HepG2 (cell line): ENCODE measurements around the gene TBXAS1. TPM values are rescaled to one million over a fixed set of nuclear protein-coding genes. Genes with fewer than 3 reads are reported as not detected.

Source experiments
- ATAC-seq: fragments of 200-7000 bp; cut with Tn5 transposase; 3 replicates; pipeline ENCODE4 v1.9.1; 2020; ENCODE audit warnings: mild to moderate bottlenecking, moderate library complexity
- BruUV-seq: library from RNA; stranded (reverse); fragments of 400-500 nt; replicated peaks from 2 replicates; lab custom pipeline; 2021; lab: Mats Ljungman, UMichigan
- CTCF ChIA-PET: fragments of 300-600 bp; formaldehyde crosslinking; extraction: SDS; loops from one replicate; lab custom pipeline; 2021; ENCODE audit warnings: low total read pairs, inconsistent platforms, low intra/inter-chr PET ratio; lab: Yijun Ruan, JAX
- POLR2A ChIA-PET: fragments of 350-600 bp; sonication (Branson Sonifier 250); formaldehyde crosslinking; loops from one replicate; lab custom pipeline; 2020; ENCODE audit warnings: antibody characterized with exemption, inconsistent platforms; lab: Yijun Ruan, JAX
- DNase-seq: peaks from one replicate; pipeline ENCODE4 v3.0.0-alpha.2; 2015; ENCODE audit warnings: low spot score
- FAIRE-seq: peaks from 3 replicates; lab custom pipeline; 2011; peaks lifted over from hg19 to GRCh38; lab: Jason Lieb, UNC
- H2AFZ ChIP-seq: one replicate; pipeline ENCODE4 v1.6.1; 2011; ENCODE audit warnings: low read length, inconsistent platforms
- H3K27ac ChIP-seq: fragments of 300-600 bp; 3 replicates; pipeline ENCODE4 v1.8.0; 2011; ENCODE audit warnings: mixed run types, mild to moderate bottlenecking, mixed read lengths, low read length, inconsistent platforms; ENCODE audit not compliant: insufficient read depth; ENCODE audit errors: extremely low read length
- H3K27me3 ChIP-seq, 2 experiments: fragments of 200-600 bp in 1 of 2; 2 replicates in 1 of 2; 3 replicates in 1 of 2; pipeline versions ENCODE4 v1.6.0 to v1.8.0; 2011; ENCODE audit warnings: low read length in 2 of 2, mild to moderate bottlenecking in 2 of 2, moderate library complexity in 2 of 2, inconsistent platforms in 1 of 2; ENCODE audit not compliant: insufficient read depth in 2 of 2, control insufficient read depth in 1 of 2
- H3K36me3 ChIP-seq, 2 experiments: fragments of 200-600 bp in 1 of 2; replicated peaks in 1 of 2; 2 replicates in 1 of 2; 3 replicates in 1 of 2; pipeline versions ENCODE4 v1.5.1 to v1.8.0; 2011; ENCODE audit warnings: low read length in 2 of 2, inconsistent platforms in 1 of 2; ENCODE audit not compliant: insufficient read depth in 2 of 2, control insufficient read depth in 1 of 2
- H3K4me1 ChIP-seq: 2 replicates; pipeline ENCODE4 v1.5.1; 2012; ENCODE audit warnings: low read length, inconsistent platforms; ENCODE audit not compliant: insufficient read depth
- H3K4me2 ChIP-seq: 2 replicates; pipeline ENCODE4 v1.6.0; 2011; ENCODE audit warnings: low read depth, low read length, inconsistent platforms
- H3K4me3 ChIP-seq, 3 experiments: fragments of 200-600 bp in 1 of 3; sonication (generic), shearing (Covaris generic) in 1 of 3; replicated peaks in 1 of 3; 2 replicates each; pipeline ENCODE4 v1.5.1; 2011 to 2016; ENCODE audit warnings: low read length in 3 of 3, inconsistent platforms in 2 of 3, low read depth in 2 of 3, mild to moderate bottlenecking in 2 of 3, control low read depth in 1 of 3, mixed read lengths in 1 of 3; ENCODE audit not compliant: insufficient read depth in 1 of 3
- H3K79me2 ChIP-seq: one replicate; pipeline ENCODE4 v1.6.1; 2011; ENCODE audit warnings: low read length, inconsistent platforms; ENCODE audit not compliant: insufficient read depth
- H3K9ac ChIP-seq: 2 replicates; pipeline ENCODE4 v1.6.0; 2011; ENCODE audit warnings: mild to moderate bottlenecking, low read depth, low read length, inconsistent platforms; ENCODE audit not compliant: insufficient read depth
- H3K9me3 ChIP-seq: 2 replicates; pipeline ENCODE4 v1.5.1; 2012; ENCODE audit warnings: mild to moderate bottlenecking, low read length
- H4K20me1 ChIP-seq: 2 replicates; pipeline ENCODE4 v1.6.0; 2011; ENCODE audit warnings: inconsistent platforms, mild to moderate bottlenecking, low read length, moderate library complexity; ENCODE audit not compliant: insufficient read depth
- ELF3 ChIP-seq: IDR thresholded peaks from 2 replicates; pipeline ENCODE4 v1.6.1; 2016; ENCODE audit warnings: missing genetic modification reagents, missing compliant biosample characterization
- FOXA1 ChIP-seq, 2 experiments: fragments of 450-650 bp in 1 of 2; sonication (generic) in 1 of 2; formaldehyde crosslinking in 1 of 2; IDR thresholded peaks; 2 replicates each; pipeline versions ENCODE4 v1.4.0 to v1.6.1; 2016 to 2020; ENCODE audit warnings: missing genetic modification reagents in 1 of 2
- HMGXB3 ChIP-seq: sonication (generic); formaldehyde crosslinking; IDR thresholded peaks from 2 replicates; pipeline ENCODE4 v1.4.0; 2020; ENCODE audit warnings: missing genetic modification reagents, borderline replicate concordance
- HOXA3 ChIP-seq: sonication (generic); formaldehyde crosslinking; IDR thresholded peaks from 2 replicates; pipeline ENCODE4 v1.5.0; 2020; ENCODE audit warnings: missing genetic modification reagents
- MXI1 ChIP-seq: IDR thresholded peaks from 3 replicates; pipeline ENCODE4 v1.6.1; 2012; ENCODE audit warnings: low read depth, low read length, inconsistent platforms, borderline replicate concordance
- NFKB2 ChIP-seq: sonication (generic); formaldehyde crosslinking; IDR thresholded peaks from 2 replicates; pipeline ENCODE4 v1.4.0; 2020; ENCODE audit warnings: missing genetic modification reagents, borderline replicate concordance
- REL ChIP-seq: sonication (generic); formaldehyde crosslinking; conservative IDR thresholded peaks from 2 replicates; pipeline ENCODE4 v1.8.0; 2022; ENCODE audit warnings: mild to moderate bottlenecking, missing genetic modification reagents, moderate library complexity
- TCF12 ChIP-seq, 2 experiments: fragments of 450-650 bp in 1 of 2; sonication (generic) in 1 of 2; formaldehyde crosslinking in 1 of 2; IDR thresholded peaks; 2 replicates each; pipeline versions ENCODE4 v1.6.1 to v1.8.0; 2017 to 2022; ENCODE audit warnings: antibody characterized with exemption in 1 of 2, mild to moderate bottlenecking in 1 of 2, missing genetic modification reagents in 1 of 2, moderate library complexity in 1 of 2
- YEATS4 ChIP-seq: sonication (generic); formaldehyde crosslinking; IDR thresholded peaks from 2 replicates; pipeline ENCODE4 v1.4.0; 2020; ENCODE audit warnings: missing genetic modification reagents, borderline replicate concordance
- ZBTB39 ChIP-seq: sonication (generic); formaldehyde crosslinking; IDR thresholded peaks from 2 replicates; pipeline ENCODE4 v1.5.0; 2020; ENCODE audit warnings: missing genetic modification reagents
- ZNF772 ChIP-seq: sonication (generic); formaldehyde crosslinking; IDR thresholded peaks from 2 replicates; pipeline ENCODE4 v1.5.0; 2020; ENCODE audit warnings: mild to moderate bottlenecking, missing genetic modification reagents
- WGBS: methylation state at CpG from one replicate; pipeline ENCODE4 v1.1.6; 2017; ENCODE audit warnings: low lambda C conversion rate; 5-methylcytosine and 5-hydroxymethylcytosine counted together
- in situ Hi-C: cut with HindIII; loops from 2 replicates; pipeline ENCODE4 v1.10.0; 2017; ENCODE audit warnings: low pct_unique_long_range_greater_than_20kb; ENCODE audit not compliant: extremely low pct_ligation_motif_present
- intact Hi-C: fragments of 100-400 bp; cut with micrococcal nuclease; formaldehyde crosslinking; loops from one replicate; pipeline ENCODE4 v1.10.0; 2022; ENCODE audit not compliant: unreplicated experiment
- polyA plus RNA-seq, 8 experiments: library from polyadenylated mRNA; depleted of rRNA in 3 of 8; stranded (reverse) in 7 of 8; unstranded in 1 of 8; fragments of >200 nt; fragmentation: Illumina TruSeq in 4 of 8; extraction: Trizol in 4 of 8; gene quantifications; 2 replicates each; pipeline versions ENCODE4 v1.2.1 to v1.2.3, GENCODE V29; 2011 to 2016; ENCODE audit warnings: low read depth in 4 of 8, missing spikeins in 1 of 8, mixed read lengths in 1 of 8; ENCODE audit not compliant: insufficient read depth in 1 of 8
- total RNA-seq, 5 experiments: library from RNA; depleted of rRNA; stranded (reverse); fragments of >200 nt; fragmentation: Illumina TruSeq; extraction: Trizol; gene quantifications; 2 replicates each; pipeline ENCODE4 v1.2.3, GENCODE V29; 2016; ENCODE audit warnings: low read depth in 1 of 5

Gene TBXAS1
- total and polyA plus RNA-seq, 2 of the 13 experiments (the other 11 are each of a cell fraction or from before 2014, with no cell fraction given): 4.0 to 4.9 TPM

GRCh38 chr7:140036224-140036962 is 207.3 kb downstream of the TBXAS1 start:
- WGBS: 89% methylated on average over 11 of the region's 11 CpGs
- in situ Hi-C loops (no loop called here), intact Hi-C loops (no loop called here)
- Histone ChIP-seq H2AFZ (no peak overlapping the region), H3K27ac (no peak overlapping the region), H3K79me2 (no peaks in the 10 kb centered on the region), H3K9ac (no peak overlapping the region), H3K27me3 (no peaks in the 10 kb centered on the region), H3K36me3 (peaks cover 7 to 38% of the 10 kb centered on the region in 2 experiments; a peak in 4 of 5 replicates), H3K4me2 (no peak overlapping the region), H3K4me1 (no peaks in the 10 kb centered on the region), H3K4me3 (no peak overlapping the region), H3K9me3 (no peaks in the 10 kb centered on the region), H4K20me1 (no peaks in the 10 kb centered on the region)
- TF ChIP-seq REL (no peak), HMGXB3 (CRISPR knock-in tag) (no peak), MXI1 (no peak), ZNF772 (CRISPR knock-in tag) (no peak), FOXA1 (IDR thresholded peaks at IDR 0.05) (no peak), FOXA1 (CRISPR knock-in tag; IDR thresholded peaks at IDR 0.05) (no peak), ELF3 (no peak), NFKB2 (CRISPR knock-in tag) (no peak), ZBTB39 (no peak), HOXA3 (CRISPR knock-in tag) (no peak), YEATS4 (CRISPR knock-in tag) (no peak), TCF12 (IDR thresholded peaks at IDR 0.05) (no peak), TCF12 (CRISPR knock-in tag; IDR thresholded peaks at IDR 0.05) (no peak)
- no TSS peak for BruUV-seq
- ChIA-PET POLR2A (no interaction called here), CTCF (no interaction called here)
- no peak for FAIRE-seq
- no peak for ATAC-seq
- DNase-seq: no peak
